Activated T-helper 17 cell treated with anti-CD3 and anti-CD28 coated beads, Interleukin-2, amount 50 U/mL, for 72 hours (primary cell): ENCODE measurements around the gene HABP2. TPM values are rescaled to one million over a fixed set of nuclear protein-coding genes. Genes with fewer than 3 reads are reported as not detected.
A peak's percentile ranks its signal among the peaks of the same experiment; 100 is the strongest.

Experiments used
- ATAC-seq: fragments of 150-1000 bp; cut with Tn5 transposase; replicated peaks from 2 replicates; pipeline ENCODE4 v1.10.0; 2021; ENCODE audit warnings: mild to moderate bottlenecking, moderate library complexity
- H3K27ac Mint-ChIP-seq: one replicate; pipeline ENCODE4 v1.8.0; 2022; ENCODE audit warnings: mixed read lengths
- H3K27me3 Mint-ChIP-seq: one replicate; pipeline ENCODE4 v1.8.0; 2022; ENCODE audit warnings: mixed read lengths
- H3K36me3 Mint-ChIP-seq: one replicate; pipeline ENCODE4 v1.8.0; 2022; ENCODE audit warnings: low read depth, mild to moderate bottlenecking, mixed read lengths
- H3K4me1 Mint-ChIP-seq: one replicate; pipeline ENCODE4 v1.8.0; 2022; ENCODE audit warnings: mixed read lengths
- H3K4me3 Mint-ChIP-seq: one replicate; pipeline ENCODE4 v1.8.0; 2022; ENCODE audit warnings: mild to moderate bottlenecking, mixed read lengths
- H3K9me3 Mint-ChIP-seq: one replicate; pipeline ENCODE4 v1.8.0; 2022; ENCODE audit warnings: mixed read lengths
- total RNA-seq, 2 donors: library from RNA; stranded (reverse); gene quantifications; one replicate each; pipeline ENCODE4 v1.2.3, GENCODE V29; 2022

Gene HABP2
- total RNA-seq, 2 donors from 2014 or later = not detected

GRCh38 chr10:113557903-113558321 lies 5.1 kb downstream of the HABP2 start:
- Mint-ChIP-seq H3K36me3 (no peaks in the 10 kb centered on the region), H3K27me3 (peaks cover 18% of the 10 kb centered on the region), H3K4me3 (no peak overlapping the region), H3K4me1 (no peaks in the 10 kb centered on the region), H3K9me3 (no peaks in the 10 kb centered on the region), H3K27ac (no peak overlapping the region)
- ATAC-seq = no peak

DNA sequence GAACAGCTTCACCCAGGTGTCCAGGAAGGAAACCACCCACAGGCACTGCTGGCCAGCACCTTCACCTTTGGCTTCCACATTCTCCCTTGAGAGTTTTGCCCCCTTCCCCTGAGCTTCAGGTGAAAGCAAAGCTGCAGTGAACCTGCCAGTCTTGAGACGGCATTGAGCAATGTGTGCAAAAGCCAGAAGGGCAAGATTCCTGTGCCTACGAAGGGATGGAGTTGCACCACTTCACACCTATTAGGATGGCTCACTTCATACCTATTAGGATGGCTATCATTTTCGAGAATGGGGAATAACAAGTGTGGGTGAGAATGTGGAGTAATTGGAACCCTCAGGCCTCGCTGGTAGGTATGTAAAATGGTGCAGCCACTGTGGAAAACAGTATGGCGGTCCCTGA lies 7.2 kb downstream of the HABP2 start:
- Mint-ChIP-seq H3K27me3 (peaks cover 8% of the 10 kb centered on the region), H3K4me1 (no peaks in the 10 kb centered on the region), H3K27ac (no peak overlapping the region), H3K9me3 (no peaks in the 10 kb centered on the region), H3K36me3 (no peaks in the 10 kb centered on the region), H3K4me3 (no peak overlapping the region)
- no peak for ATAC-seq

- Mint-ChIP-seq H3K27ac (no peak overlapping the region), H3K4me1 (no peaks in the 10 kb centered on the region), H3K36me3 (no peaks in the 10 kb centered on the region), H3K9me3 (no peaks in the 10 kb centered on the region), H3K4me3 (no peak overlapping the region), H3K27me3 (peaks cover 8% of the 10 kb centered on the region)
- no peak for ATAC-seq
These were observed 8.4 kb downstream of the HABP2 start for GRCh38 chr10:113561214-113561613.

GRCh38 chr10:113562069-113562468 lies 9.2 kb downstream of the HABP2 start:
- ATAC-seq = no peak
- H3K4me1 Mint-ChIP-seq = no peaks in the 10 kb centered on the region
- H3K9me3 Mint-ChIP-seq = no peaks in the 10 kb centered on the region
- H3K27me3 Mint-ChIP-seq = peaks cover 8% of the 10 kb centered on the region
- H3K36me3 Mint-ChIP-seq = no peaks in the 10 kb centered on the region
- H3K4me3 Mint-ChIP-seq = no peak overlapping the region
- H3K27ac Mint-ChIP-seq = no peak overlapping the region

GRCh38 chr10:113562704-113563103 lies 9.9 kb downstream of the HABP2 start:
- Mint-ChIP-seq H3K9me3 (no peaks in the 10 kb centered on the region), H3K4me1 (no peaks in the 10 kb centered on the region), H3K4me3 (no peak overlapping the region), H3K27ac (no peak overlapping the region), H3K36me3 (no peaks in the 10 kb centered on the region), H3K27me3 (peaks cover 8% of the 10 kb centered on the region)
- ATAC-seq = no peak

DNA sequence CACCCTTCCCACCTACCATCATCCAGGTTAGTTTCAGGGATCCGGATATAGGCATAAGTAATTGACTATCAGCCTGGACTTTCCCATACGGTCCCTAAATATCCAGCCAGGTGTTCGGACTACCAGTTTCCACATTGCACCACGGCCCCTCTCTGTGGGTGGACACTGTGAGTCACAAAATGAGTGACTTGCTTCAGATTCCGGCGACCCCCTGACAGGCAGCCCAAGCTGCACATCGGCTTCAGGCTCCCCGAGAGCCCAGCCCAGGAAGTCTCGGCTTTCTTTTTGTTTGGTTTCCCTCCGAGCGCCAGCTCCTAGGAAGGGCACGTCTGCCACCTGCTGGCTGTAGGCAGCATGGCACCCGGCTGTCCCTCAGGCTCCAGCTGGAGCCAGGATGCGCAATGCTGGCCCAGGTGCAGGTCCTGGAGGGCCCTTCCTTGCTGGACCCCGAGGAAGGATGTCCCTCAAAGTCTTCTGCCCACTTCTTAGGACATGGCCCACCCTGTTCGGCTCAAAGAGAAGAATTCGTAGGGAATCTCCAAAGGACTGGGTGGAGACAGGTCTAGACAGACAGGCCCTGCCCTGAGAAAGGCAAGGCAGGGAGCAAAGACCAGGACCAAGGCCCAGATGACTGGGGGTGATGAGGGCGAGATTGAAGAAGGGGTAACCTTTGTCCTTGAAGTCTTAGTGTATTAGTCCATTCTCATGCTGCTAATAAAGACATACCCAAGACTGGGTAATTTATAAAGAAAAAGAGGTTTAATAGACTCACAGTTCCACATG lies 10.6 kb downstream of the HABP2 start:
- Mint-ChIP-seq H3K4me3 (peak overlapping the region; percentile 59), H3K9me3 (no peaks in the 10 kb centered on the region), H3K4me1 (no peaks in the 10 kb centered on the region), H3K36me3 (no peaks in the 10 kb centered on the region), H3K27ac (no peak overlapping the region), H3K27me3 (peaks cover 4% of the 10 kb centered on the region)
- ATAC-seq = peak; percentile 79

DNA sequence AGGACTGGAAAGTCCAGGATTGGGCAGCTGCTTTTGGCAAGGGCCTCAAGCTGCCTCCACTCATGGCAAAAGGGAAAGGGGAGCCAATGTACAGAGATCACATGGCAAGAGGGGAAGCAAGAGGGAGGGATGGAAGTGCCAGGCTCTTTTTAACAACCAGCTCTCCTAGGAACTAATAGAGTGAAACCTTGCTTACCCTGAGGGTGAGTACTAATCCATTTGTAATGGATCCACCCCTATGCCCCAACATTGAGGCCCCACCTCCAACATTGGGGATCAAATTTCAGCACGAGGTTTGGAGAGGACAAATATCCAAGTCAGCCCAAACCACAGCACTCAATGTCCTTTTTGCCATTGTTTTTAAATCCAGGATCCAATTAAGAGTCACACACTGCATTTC lies 12.5 kb downstream of the HABP2 start:
- H3K9me3 Mint-ChIP-seq = no peaks in the 10 kb centered on the region
- no peak for ATAC-seq

DNA sequence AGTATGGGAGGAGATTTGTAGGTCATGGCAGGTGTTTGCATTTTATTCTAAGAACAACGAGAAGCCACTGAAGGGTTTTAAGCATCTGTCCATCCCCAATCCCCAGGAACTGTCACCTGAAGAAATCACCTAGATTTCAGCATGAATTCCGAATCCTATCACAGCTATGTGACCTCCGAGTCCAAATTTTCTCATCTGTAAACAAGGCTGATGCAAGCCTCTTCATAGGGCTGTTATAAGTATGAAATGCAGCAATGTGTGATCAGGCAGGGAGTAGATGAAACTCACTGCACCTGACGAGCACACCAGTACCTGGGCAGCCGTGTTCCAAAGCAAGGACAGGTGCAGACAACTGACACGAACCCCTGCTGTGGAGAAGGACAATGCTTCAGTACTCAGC lies 14.0 kb downstream of the HABP2 start:
- H3K4me1 Mint-ChIP-seq = no peaks in the 10 kb centered on the region
- H3K36me3 Mint-ChIP-seq = no peaks in the 10 kb centered on the region
- no peak overlapping the region for H3K27ac Mint-ChIP-seq
- H3K4me3 Mint-ChIP-seq = no peak overlapping the region
- H3K9me3 Mint-ChIP-seq = no peaks in the 10 kb centered on the region
- no peak for ATAC-seq
- no peaks in the 10 kb centered on the region for H3K27me3 Mint-ChIP-seq

More for the DNA sequence above, 12.5 kb downstream of the HABP2 start:
- Mint-ChIP-seq H3K4me3 (no peak overlapping the region), H3K4me1 (no peaks in the 10 kb centered on the region), H3K27ac (no peak overlapping the region), H3K36me3 (no peaks in the 10 kb centered on the region), H3K27me3 (no peaks in the 10 kb centered on the region)

- H3K4me3 Mint-ChIP-seq = no peak overlapping the region
- no peaks in the 10 kb centered on the region for H3K9me3 Mint-ChIP-seq
- H3K27ac Mint-ChIP-seq = no peak overlapping the region
- no peak for ATAC-seq
- H3K4me1 Mint-ChIP-seq = no peaks in the 10 kb centered on the region
- H3K36me3 Mint-ChIP-seq = no peaks in the 10 kb centered on the region
- peaks cover under 1% of the 10 kb centered on the region for H3K27me3 Mint-ChIP-seq
These were observed 16.7 kb downstream of the HABP2 start for GRCh38 chr10:113569576-113569975.

DNA sequence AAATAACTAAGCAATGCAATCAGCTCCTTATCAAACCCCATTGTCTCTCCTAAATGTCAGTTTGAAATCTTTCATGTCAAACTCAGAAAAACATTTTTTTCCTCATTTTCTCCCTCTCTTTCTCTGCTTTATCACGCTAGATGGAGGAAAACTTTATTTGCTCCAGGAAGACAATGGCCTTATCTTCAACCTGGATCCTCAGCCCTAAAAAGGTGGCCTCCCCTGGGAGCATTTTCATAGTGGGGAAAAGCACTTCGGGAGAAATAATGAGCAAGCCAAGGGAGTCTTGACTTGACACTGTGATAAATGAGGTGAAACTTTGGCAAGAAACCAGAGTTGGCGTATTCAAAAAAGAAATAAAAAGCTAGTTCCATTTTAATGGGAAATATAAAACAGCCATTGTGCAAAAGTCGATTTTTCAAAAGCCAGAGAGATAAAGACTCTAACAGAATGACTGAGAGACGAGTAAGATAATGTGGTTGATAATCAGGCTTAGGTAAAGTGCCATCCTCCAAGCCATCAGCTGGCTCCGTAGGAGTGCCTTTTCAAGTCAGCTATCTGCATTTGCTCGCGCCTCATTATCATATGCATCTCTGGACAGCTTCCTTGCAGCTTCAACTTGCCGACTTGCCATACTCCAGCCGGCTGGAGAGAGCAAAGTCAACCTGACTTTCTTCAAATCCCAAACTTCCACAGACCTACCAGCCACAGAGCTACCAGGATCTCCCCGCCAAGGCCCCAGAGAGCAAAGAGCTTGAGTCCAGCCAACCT lies 19.9 kb downstream of the HABP2 start:
- ATAC-seq = no peak
- no peaks in the 10 kb centered on the region for H3K9me3 Mint-ChIP-seq
- H3K27me3 Mint-ChIP-seq = peaks cover 9% of the 10 kb centered on the region
- H3K27ac Mint-ChIP-seq = no peak overlapping the region
- H3K36me3 Mint-ChIP-seq = no peaks in the 10 kb centered on the region
- no peaks in the 10 kb centered on the region for H3K4me1 Mint-ChIP-seq
- no peak overlapping the region for H3K4me3 Mint-ChIP-seq

DNA sequence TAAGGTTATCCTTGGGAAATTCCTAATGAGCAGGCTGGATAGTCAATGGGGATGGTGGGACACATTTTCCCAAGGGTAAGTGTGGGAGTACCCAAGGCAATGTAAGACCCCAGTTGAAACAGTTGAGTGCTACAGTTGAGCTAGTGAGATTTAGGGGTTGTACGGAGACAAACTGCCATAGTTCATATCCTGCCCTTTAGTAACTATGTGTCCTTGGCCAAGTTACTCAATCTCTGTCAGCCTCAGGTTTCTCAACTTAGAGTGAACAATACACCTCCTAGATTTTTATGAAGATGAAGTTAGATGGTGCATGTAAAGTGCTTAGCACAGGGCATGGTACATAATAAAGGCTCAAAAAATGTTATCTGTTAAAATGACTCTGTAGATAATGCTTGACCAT lies 20.5 kb downstream of the HABP2 start:
- no peak for ATAC-seq
- Mint-ChIP-seq H3K36me3 (no peaks in the 10 kb centered on the region), H3K27ac (no peak overlapping the region), H3K4me3 (no peak overlapping the region), H3K4me1 (no peaks in the 10 kb centered on the region), H3K27me3 (peaks cover 9% of the 10 kb centered on the region), H3K9me3 (no peaks in the 10 kb centered on the region)

GRCh38 chr10:113576852-113577251 lies 24.0 kb downstream of the HABP2 start:
- H3K4me3 Mint-ChIP-seq = no peak overlapping the region
- H3K27me3 Mint-ChIP-seq = peaks cover 11% of the 10 kb centered on the region
- no peaks in the 10 kb centered on the region for H3K36me3 Mint-ChIP-seq
- no peak for ATAC-seq
- H3K9me3 Mint-ChIP-seq = no peaks in the 10 kb centered on the region
- H3K4me1 Mint-ChIP-seq = no peaks in the 10 kb centered on the region
- H3K27ac Mint-ChIP-seq = no peak overlapping the region

DNA sequence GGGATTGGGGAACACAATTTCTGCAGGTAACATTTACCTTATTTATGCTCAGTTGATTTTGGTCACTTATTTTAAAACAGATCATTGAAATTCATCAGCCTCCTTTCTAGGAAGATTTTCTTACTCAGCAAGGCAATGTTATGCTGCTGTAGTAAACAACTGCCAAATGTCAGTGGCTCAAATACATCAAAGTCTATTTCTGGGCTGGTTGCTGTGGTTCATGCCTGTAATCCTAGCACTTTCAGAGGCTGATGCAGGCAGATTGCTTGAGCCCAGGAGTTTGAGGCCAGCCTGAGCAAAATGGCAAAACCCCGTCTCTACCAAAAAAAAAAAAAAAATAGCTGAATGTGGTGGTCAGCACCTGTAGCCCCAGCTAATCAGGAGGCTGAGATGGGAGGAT lies 25.9 kb downstream of the HABP2 start:
- H3K27me3 Mint-ChIP-seq = peaks cover 16% of the 10 kb centered on the region
- H3K36me3 Mint-ChIP-seq = no peaks in the 10 kb centered on the region
- no peak for ATAC-seq

DNA sequence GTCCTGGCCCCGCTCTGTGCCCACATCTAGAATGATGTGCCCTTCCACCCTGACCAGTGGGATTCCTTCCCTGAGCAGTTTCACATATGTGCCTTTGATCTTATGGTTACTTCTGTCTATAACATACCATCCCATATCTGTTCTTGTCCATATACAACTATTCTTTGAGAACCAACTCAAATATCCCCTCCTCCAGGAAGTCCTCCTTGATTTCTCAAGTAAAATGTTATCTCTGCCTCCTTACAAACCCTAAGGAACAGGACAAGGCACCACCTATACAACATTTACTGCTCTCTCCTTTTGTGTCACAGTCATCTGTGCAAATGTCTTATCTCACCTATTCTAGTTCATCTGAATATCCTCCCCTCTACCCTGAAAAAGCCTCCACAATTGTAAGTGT lies 28.2 kb downstream of the HABP2 start:
- no peak overlapping the region for H3K27ac Mint-ChIP-seq
- H3K4me3 Mint-ChIP-seq = no peak overlapping the region
- H3K27me3 Mint-ChIP-seq = peaks cover 15% of the 10 kb centered on the region

More for the DNA sequence above, 25.9 kb downstream of the HABP2 start:
- Mint-ChIP-seq H3K9me3 (no peaks in the 10 kb centered on the region), H3K4me1 (no peaks in the 10 kb centered on the region), H3K27ac (no peak overlapping the region), H3K4me3 (no peak overlapping the region)

GRCh38 chr10:113583571-113583970 lies 30.7 kb downstream of the HABP2 start:
- no peaks in the 10 kb centered on the region for H3K4me1 Mint-ChIP-seq
- H3K27me3 Mint-ChIP-seq = peaks cover 15% of the 10 kb centered on the region
- H3K9me3 Mint-ChIP-seq = no peaks in the 10 kb centered on the region
- no peak overlapping the region for H3K27ac Mint-ChIP-seq
- no peak overlapping the region for H3K4me3 Mint-ChIP-seq
- no peak for ATAC-seq
- H3K36me3 Mint-ChIP-seq = no peaks in the 10 kb centered on the region

More for the DNA sequence above, 28.2 kb downstream of the HABP2 start:
- no peaks in the 10 kb centered on the region for H3K36me3 Mint-ChIP-seq
- no peak for ATAC-seq
- H3K4me1 Mint-ChIP-seq = no peaks in the 10 kb centered on the region
- no peaks in the 10 kb centered on the region for H3K9me3 Mint-ChIP-seq
